AG10803 (cell line): Measurements from ENCODE around the gene B3GNT9.
"Not testable (repeated sequence)": the region's sequence is repeated elsewhere in the genome, so short reads cannot be mapped to it uniquely, and the experiment has no call there.

Source experiments
- DNase-seq: peaks from one replicate; pipeline ENCODE4 v3.0.0; 2010; ENCODE audit warnings: low read depth
- H3K4me3 ChIP-seq: 2 replicates; pipeline ENCODE4 v1.5.1; 2011; ENCODE audit warnings: mild to moderate bottlenecking, low read length, control low read depth
- TF ChIP-seq, protein P1 (sequence below): conservative IDR thresholded peaks from 2 replicates; pipeline ENCODE4 v1.5.1; 2011; ENCODE audit warnings: mild to moderate bottlenecking, low read length, control low read depth, inconsistent platforms

The B3GNT9 gene

DNA sequence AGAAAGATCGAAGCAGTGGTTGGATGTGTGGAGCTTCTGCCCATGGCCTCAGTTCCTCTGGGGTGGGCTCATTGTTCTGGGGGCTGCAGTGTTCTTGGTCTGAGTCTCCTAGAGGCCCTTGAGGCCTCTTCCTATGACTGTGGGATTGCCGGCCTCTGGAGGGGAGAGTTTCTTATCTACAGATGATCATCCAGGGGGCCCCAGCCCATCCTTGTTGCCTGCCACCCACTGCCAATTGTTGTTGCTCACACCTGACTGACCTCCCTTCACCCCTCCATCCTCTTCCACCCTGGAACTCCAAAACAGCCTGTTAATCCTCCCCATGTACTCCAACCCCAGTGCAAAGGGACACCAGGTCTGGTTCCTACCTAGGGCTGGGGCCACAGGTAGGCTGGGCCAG lies 5.9 kb downstream of the B3GNT9 start:
- TF ChIP-seq, protein P1, sequence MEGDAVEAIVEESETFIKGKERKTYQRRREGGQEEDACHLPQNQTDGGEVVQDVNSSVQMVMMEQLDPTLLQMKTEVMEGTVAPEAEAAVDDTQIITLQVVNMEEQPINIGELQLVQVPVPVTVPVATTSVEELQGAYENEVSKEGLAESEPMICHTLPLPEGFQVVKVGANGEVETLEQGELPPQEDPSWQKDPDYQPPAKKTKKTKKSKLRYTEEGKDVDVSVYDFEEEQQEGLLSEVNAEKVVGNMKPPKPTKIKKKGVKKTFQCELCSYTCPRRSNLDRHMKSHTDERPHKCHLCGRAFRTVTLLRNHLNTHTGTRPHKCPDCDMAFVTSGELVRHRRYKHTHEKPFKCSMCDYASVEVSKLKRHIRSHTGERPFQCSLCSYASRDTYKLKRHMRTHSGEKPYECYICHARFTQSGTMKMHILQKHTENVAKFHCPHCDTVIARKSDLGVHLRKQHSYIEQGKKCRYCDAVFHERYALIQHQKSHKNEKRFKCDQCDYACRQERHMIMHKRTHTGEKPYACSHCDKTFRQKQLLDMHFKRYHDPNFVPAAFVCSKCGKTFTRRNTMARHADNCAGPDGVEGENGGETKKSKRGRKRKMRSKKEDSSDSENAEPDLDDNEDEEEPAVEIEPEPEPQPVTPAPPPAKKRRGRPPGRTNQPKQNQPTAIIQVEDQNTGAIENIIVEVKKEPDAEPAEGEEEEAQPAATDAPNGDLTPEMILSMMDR, result no peak
- no peak for DNase-seq
- H3K4me3 ChIP-seq, result no peak overlapping the region

GRCh38 chr16:67142342-67142741 lies 8.5 kb downstream of the B3GNT9 start:
- H3K4me3 ChIP-seq, result no peak overlapping the region
- TF ChIP-seq, protein P1, result no peak

DNA sequence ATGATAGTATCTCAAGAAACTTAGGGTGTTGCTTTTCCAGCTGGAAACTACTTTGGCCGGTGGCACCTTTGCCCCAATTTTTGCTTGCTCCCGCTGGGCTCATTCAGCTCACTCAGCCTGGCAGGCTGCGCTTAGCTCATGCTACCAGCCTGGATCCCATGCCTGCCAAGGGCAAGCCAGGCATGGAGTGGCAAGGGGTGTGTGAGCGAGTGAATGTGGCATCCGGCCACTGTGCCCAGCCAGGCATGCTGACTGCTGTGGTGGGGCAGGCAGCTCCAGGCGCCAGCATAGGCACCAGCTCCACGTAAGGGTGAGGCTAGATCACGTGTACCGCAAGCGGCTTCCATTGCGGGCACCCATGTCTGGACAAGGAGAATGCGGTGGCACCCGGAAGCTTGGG lies 9.4 kb downstream of the B3GNT9 start:
- H3K4me3 ChIP-seq, result no peak overlapping the region
- TF ChIP-seq, protein P1, result no peak
- DNase-seq, result no peak

More at GRCh38 chr16:67142342-67142741, 8.5 kb downstream of the B3GNT9 start:
- DNase-seq, result no peak

- TF ChIP-seq, protein P1, result no peak
- no peak overlapping the region for H3K4me3 ChIP-seq
- no peak for DNase-seq
Observed at GRCh38 chr16:67137605-67138004, 13.2 kb downstream of the B3GNT9 start.

DNA sequence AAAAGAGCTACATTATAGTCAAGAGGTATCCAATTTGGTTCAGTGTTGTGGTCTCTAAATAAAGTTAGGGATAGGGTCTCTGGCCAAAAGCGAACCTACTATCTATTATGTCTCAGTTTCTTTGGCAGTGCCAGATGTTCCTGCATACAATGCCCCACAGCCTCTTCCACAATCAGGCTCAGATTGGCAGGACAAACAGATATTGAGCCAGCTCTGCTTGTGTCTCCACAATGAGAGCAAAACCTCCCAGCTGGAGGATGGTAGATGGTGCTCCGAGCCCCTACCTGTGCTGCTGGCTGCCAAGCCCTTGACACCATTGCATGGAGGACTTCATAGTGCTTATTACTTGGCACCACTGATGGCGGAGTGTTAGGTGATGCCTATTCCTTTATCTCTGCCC lies 21.4 kb downstream of the B3GNT9 start:
- DNase-seq, result no peak
- H3K4me3 ChIP-seq, result no peak overlapping the region
- TF ChIP-seq, protein P1, result no peak

DNA sequence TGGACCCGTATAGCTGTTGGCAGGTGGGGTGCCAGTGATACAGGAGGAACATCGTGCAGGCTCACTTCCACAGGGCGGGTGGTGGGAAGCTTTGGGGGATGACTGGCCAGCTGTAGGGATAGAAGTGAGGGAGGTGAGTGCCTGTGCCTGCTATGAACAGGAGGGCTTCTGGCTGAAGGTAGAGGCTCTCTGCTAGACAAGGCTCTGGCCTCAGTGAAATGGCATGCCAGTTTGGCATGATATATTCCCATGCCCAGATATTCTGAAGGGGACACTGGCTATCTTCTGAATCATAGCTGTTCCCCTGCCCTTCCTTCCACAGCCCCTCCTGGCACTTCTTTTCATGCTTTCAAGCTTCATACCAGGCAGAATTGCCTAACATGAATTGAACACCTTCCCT lies 21.9 kb downstream of the B3GNT9 start:
- no peak overlapping the region for H3K4me3 ChIP-seq
- no peak for DNase-seq
- TF ChIP-seq, protein P1, result no peak

DNA sequence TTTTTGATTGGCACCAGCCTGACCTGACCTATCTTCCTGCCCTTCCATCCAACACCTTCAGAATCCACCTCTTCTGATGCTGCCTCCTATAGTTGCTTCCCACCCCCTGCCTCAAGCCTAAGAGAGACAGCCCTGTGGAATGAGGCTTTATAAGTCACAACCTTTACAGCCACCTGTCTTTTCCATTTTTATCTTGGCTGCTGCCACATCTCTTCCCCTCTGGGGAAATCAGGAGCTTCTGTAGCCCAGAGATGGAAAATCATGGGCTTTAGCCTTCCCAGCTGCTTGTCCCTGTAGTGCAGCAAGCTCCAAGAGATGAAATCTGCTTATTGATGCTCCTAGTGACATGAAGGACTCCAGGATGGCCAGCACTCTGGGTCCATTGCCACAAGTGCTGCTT lies 22.4 kb downstream of the B3GNT9 start:
- TF ChIP-seq, protein P1, result no peak
- no peak for DNase-seq
- no peak overlapping the region for H3K4me3 ChIP-seq

- not testable (repeated sequence) for DNase-seq, H3K4me3 ChIP-seq
Observed at GRCh38 chr16:67122799-67123198, 28.0 kb downstream of the B3GNT9 start.
